Colonic mucosa (tissue), 4 donors: ENCODE data around the gene PSMA2. TPM values are rescaled to one million over a fixed set of nuclear protein-coding genes. Genes with fewer than 3 reads are reported as not detected.
A peak's percentile ranks its signal among the peaks of the same experiment; 100 is the strongest.

Experiments used
- DNase-seq: peaks from one replicate; pipeline ENCODE4 v3.0.0-alpha.2; 2020
- H3K27ac ChIP-seq: fragments of 200-600 bp; one replicate; pipeline ENCODE4 v1.8.0; 2021
- H3K27me3 ChIP-seq: fragments of 200-600 bp; one replicate; pipeline ENCODE4 v1.8.0; 2021
- H3K36me3 ChIP-seq: fragments of 200-600 bp; one replicate; pipeline ENCODE4 v1.8.0; 2021
- H3K4me1 ChIP-seq: fragments of 200-600 bp; one replicate; pipeline ENCODE4 v1.8.0; 2021; ENCODE audit warnings: mild to moderate bottlenecking
- H3K4me3 ChIP-seq: fragments of 200-600 bp; one replicate; pipeline ENCODE4 v1.8.0; 2021
- H3K9ac ChIP-seq, 2 donors: one replicate each; pipeline ENCODE4 v1.7.0; 2013; ENCODE audit warnings: control low read depth in 2 of 2, low read depth in 2 of 2, low read length in 2 of 2
- H3K9me3 ChIP-seq: fragments of 200-600 bp; one replicate; pipeline ENCODE4 v1.8.0; 2021
- intact Hi-C: fragments of 100-400 bp; cut with DNase I; formaldehyde crosslinking; loops from one replicate; pipeline ENCODE4 v1.14.1; 2022
- total RNA-seq, 2 donors: library from RNA; stranded (reverse); fragmentation: NEBNext Ultra II Directional in 1 of 2; extraction: Animal tissue kit (Norgen Biotek cat#: 25700) in 1 of 2; gene quantifications; one replicate each; pipeline ENCODE4 v1.2.1, GENCODE V29; 2021
- TF ChIP-seq, protein P1 (sequence below): fragments of 200-600 bp; IDR thresholded peaks from one replicate; pipeline ENCODE4 v1.8.0; 2022; ENCODE audit warnings: antibody characterized with exemption, mild to moderate bottlenecking
- donor health status: healthy.
- donor health status: DM: no; HTN: no; CAD: no.
- donor health status: DM: no; HTN: no; CAD: no.

The PSMA2 gene
- total RNA-seq, 2 donors from 2014 or later, result 91.1 to 113 TPM

- intact Hi-C loops, result loop anchor here (2.0 to 10.0 kb wide), 3 partner anchors 175 to 518 kb away; partner anchors contain the start of gene HECW1
- no peak for DNase-seq
- no peak overlapping the region for H3K27ac ChIP-seq
- no peaks in the 10 kb centered on the region for H3K27me3 ChIP-seq
- no peaks in the 10 kb centered on the region for H3K4me1 ChIP-seq
- H3K9ac ChIP-seq, result no peak overlapping the region
- no peaks in the 10 kb centered on the region for H3K36me3 ChIP-seq
- H3K9me3 ChIP-seq, result no peaks in the 10 kb centered on the region
- TF ChIP-seq, protein P1, sequence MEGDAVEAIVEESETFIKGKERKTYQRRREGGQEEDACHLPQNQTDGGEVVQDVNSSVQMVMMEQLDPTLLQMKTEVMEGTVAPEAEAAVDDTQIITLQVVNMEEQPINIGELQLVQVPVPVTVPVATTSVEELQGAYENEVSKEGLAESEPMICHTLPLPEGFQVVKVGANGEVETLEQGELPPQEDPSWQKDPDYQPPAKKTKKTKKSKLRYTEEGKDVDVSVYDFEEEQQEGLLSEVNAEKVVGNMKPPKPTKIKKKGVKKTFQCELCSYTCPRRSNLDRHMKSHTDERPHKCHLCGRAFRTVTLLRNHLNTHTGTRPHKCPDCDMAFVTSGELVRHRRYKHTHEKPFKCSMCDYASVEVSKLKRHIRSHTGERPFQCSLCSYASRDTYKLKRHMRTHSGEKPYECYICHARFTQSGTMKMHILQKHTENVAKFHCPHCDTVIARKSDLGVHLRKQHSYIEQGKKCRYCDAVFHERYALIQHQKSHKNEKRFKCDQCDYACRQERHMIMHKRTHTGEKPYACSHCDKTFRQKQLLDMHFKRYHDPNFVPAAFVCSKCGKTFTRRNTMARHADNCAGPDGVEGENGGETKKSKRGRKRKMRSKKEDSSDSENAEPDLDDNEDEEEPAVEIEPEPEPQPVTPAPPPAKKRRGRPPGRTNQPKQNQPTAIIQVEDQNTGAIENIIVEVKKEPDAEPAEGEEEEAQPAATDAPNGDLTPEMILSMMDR, result no peak
- no peak overlapping the region for H3K4me3 ChIP-seq
These were observed 7.7 kb upstream of the PSMA2 start for GRCh38 chr7:42939457-42940240.

DNA sequence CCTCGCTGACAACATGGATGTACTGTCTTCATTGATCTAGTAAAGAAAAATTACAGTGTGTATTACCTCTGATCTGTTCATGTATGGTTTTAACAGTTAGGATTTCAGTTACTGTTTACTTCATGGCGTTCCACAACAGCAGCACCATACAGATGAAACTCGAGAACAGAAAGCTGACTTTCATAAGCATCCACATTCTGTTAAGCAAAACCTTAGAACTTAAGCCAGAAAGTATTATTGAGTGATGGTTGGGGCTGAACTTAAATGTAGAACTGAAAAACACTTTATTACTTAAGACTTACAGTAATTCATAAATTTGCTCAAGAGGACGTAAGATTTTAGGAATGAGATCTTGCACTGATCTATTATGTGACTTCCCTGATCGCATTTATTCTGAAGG is 3.9 kb upstream of the PSMA2 start:
- TF ChIP-seq, protein P1, result no peak
- Histone ChIP-seq H3K9me3 (no peaks in the 10 kb centered on the region), H3K27ac (no peak overlapping the region), H3K36me3 (no peaks in the 10 kb centered on the region), H3K4me1 (peaks cover 5% of the 10 kb centered on the region), H3K9ac (no peak overlapping the region), H3K27me3 (no peaks in the 10 kb centered on the region), H3K4me3 (no peak overlapping the region)
- DNase-seq, result no peak
- intact Hi-C loops, result no loop called here

DNA sequence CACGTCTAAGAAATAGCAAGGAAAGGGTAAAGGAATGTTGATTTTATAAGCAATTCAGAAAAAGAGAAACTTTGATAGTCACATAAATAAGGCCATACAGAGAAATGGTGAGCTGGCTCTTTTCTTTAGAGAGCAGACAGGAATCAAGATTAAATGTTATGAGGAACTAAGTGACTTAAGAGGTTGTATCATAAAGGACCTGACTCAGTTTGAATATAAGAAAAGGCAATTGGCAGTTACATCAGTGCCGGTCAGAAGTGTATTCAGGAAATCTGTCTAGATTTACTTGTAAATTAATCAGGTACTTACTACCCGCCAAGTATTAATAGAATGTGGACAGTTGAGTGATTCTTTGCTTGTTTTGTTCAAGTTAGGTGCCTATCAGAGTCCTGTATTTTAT is 2.3 kb upstream of the PSMA2 start:
- Histone ChIP-seq H3K9me3 (no peaks in the 10 kb centered on the region), H3K27me3 (no peaks in the 10 kb centered on the region), H3K4me1 (peaks cover 12% of the 10 kb centered on the region), H3K4me3 (no peak overlapping the region), H3K36me3 (no peaks in the 10 kb centered on the region), H3K9ac (no peak overlapping the region), H3K27ac (no peak overlapping the region)
- intact Hi-C loops, result no loop called here
- no peak for DNase-seq
- TF ChIP-seq, protein P1, result no peak

- peak; percentile 34 for DNase-seq
- TF ChIP-seq, protein P1, result no peak
- Histone ChIP-seq H3K36me3 (no peaks in the 10 kb centered on the region), H3K27me3 (no peaks in the 10 kb centered on the region), H3K27ac (peak overlapping the region; percentile 51), H3K9ac (peak overlapping the region; percentile 77 to 92), H3K9me3 (no peaks in the 10 kb centered on the region), H3K4me3 (peak overlapping the region; percentile 71), H3K4me1 (peaks cover 12% of the 10 kb centered on the region)
- intact Hi-C loops, result no loop called here
These were observed 1.0 kb upstream of the PSMA2 start for GRCh38 chr7:42932811-42933591.

GRCh38 chr7:42931447-42931833 is 534 bp downstream of the PSMA2 start:
- Histone ChIP-seq H3K36me3 (no peaks in the 10 kb centered on the region), H3K27ac (peak overlapping the region; percentile 51), H3K4me3 (peak overlapping the region; percentile 71), H3K9ac (peak overlapping the region; percentile 92), H3K27me3 (no peaks in the 10 kb centered on the region), H3K9me3 (no peaks in the 10 kb centered on the region), H3K4me1 (peaks cover 12% of the 10 kb centered on the region)
- no peak for DNase-seq
- intact Hi-C loops, result no loop called here
- TF ChIP-seq, protein P1, result no peak
